Stimulated activated CD8-positive, alpha-beta memory T cell treated with anti-CD3 and anti-CD28 coated beads, Interleukin-4, amount 100 ng/mL, for 4 hours (primary cell): ENCODE results near the gene PGAP3.

Experiments
- DNase-seq, 2 donors: peaks; one replicate each; pipeline ENCODE4 v3.0.0-alpha.2; 2020; ENCODE audit warnings: low read depth in 2 of 2, low spot score in 1 of 2

PGAP3 gene

DNA sequence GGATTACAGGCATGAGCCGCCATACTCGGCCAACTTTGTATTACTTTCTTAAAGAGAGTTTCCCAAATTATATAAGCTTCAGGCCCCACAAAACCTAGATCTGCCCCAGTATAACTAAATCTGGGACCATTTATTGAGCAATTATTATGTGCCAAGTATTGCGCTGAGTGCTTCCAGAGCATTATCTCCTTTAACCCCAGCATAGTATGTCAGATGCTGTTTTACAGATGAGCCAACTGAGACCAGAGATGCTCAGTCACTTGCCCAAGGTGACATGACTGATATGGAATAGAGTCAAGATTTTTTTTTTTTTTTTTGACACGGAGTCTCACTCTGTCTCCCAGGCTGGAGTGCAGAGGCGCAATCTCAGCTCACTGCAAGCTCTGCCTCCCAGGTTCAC lies 10.1 kb upstream of the PGAP3 start:
- DNase-seq: no peak

DNA sequence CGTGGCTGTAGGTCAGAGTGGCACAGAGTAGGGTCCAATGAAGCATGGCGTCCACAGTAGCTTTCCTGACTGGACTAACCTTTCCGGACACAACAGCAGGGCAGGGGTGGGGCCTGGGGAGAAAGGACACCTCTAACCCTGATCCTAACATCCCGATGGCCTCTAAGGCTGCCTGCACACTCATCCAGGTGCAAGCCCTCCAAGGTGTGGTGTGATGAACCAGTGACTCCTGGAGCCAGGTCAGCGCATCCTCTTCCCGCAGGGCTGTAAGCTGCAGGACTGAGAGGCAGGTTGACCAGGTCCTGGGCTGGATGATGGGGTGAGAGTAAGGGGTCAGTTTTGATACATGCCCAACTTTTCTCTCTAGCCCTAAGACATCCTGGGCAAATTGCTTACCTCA lies 8.9 kb upstream of the PGAP3 start:
- DNase-seq: no peak

DNA sequence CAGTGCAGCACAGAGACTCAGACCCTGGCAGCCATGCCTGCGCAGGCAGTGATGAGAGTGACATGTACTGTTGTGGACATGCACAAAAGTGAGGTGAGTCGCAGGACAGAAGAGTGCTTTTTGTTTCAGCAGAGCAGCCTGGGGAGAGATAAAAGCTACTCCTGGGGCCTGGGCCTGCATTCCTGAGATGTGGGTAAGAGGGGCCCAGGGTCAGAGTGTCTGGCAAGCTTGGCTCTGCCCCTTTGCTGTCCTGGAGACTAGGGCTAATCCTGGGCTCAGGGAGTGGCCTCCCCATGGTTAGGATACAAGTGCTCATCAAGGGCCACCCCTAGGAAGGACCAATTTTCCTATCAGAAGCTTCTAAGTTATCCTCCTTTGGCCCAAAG lies 7.2 kb upstream of the PGAP3 start:
- DNase-seq: no peak

DNA sequence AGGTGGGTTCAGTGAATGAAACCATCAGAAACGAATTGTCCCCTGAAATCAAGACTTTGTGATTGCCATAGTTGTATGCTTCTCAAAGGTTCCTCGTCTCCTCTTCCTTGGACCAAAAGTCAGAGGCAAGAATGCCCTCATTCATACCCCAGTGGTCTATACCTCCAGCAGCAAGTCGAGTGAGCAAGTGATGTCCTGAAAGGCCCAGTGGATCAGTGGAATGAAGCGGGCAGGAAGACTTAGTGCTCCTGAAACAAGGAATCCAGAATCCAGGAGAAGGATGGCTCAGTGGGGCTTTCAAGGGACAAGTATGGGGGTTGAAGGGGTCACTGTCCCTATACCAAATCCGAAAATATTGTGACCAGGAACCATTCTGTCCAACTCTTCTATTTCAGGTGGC lies 6.7 kb upstream of the PGAP3 start:
- no peak for DNase-seq

GRCh38 chr17:39688945-39689344 lies 1.1 kb upstream of the PGAP3 start:
- no peak for DNase-seq

DNA sequence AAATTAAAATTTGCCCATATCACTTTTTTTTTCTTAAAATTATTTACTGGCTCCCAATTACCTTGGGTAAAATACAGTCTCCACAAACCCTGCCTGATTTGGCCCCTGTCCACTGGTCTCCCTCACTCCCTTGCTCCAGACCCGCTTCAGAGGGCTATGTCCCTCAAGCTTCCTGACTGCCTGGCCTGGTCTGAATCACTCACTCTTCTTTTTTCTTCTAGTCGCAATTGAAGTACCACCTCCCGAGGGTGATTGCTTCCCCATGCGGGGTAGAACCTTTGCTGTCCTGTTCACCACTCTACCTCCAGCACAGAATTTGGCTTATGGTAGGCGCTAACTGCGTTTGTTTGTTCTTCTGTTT lies 598 bp upstream of the PGAP3 start:
- no peak for DNase-seq

- no peak for DNase-seq
These were observed 734 bp downstream of the PGAP3 start for GRCh38 chr17:39687101-39687545.

DNA sequence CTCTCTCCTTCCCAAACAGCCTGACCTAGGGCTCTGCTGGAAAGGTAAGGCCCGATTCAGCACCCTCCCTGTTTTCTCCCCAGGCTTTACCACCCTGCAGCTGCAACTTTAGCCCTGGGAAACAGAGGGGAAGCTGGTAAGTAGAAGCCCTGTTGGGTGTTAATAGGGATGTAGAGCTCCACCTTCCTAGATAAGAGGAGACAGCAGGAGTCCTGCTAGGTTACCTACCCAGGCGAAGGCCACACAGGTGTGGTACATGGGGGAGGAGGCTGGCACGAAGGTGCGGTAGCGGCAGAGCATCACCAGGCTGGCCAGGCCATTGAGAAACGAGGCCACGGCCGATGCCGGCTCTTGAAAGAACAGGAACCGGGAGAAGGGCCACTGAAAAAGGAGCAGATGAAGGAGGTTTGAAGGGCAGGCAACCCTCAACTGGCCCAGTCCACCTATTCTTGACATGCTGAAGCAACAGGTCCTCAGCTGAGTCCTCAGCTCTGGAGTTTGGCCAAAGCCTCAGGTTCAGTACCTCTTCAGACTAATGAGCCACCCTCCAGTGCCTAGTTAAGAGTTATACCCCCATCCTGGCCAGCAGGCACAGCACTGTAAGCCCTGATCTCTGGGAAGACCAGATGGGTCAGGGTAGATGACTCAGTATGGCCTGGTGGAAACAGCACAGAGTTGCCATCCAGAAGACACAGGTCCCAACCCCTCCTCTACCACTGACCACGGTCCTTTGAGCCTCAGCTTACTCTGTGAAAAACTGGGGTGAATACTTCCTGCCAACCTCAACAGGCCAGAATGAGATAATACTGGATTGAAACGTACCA lies 3.3 kb downstream of the PGAP3 start:
- DNase-seq: no peak

DNA sequence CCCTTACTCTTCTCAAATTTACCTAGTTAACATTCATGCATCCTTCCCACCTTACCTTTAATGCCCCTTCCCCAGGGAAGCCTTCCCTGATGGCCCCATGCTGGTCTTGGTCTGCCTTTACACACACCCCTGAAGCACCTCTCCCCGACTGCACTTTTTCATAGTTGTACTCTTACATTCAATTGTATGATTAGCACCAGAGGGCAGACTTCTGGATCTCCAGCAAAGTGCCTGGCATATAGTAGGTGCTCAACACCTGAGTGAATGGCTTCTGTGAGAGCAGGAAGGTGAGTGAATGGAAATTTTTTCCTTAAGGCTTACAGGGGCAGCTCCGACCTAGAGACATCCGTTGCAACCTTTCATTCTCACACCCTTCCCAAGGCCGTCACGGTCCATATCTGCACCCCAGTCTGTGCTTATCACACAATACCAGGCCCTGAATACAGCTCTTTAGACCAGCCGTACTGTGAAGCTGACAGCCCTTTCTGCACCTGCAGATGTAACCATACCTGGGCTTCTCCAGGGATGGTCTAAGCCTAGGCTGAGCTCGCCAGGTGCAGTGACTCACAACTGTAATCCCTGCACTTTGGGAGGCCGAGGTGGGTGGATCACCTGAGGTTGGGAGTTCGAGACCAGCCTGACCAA lies 4.4 kb downstream of the PGAP3 start:
- DNase-seq: no peak

DNA sequence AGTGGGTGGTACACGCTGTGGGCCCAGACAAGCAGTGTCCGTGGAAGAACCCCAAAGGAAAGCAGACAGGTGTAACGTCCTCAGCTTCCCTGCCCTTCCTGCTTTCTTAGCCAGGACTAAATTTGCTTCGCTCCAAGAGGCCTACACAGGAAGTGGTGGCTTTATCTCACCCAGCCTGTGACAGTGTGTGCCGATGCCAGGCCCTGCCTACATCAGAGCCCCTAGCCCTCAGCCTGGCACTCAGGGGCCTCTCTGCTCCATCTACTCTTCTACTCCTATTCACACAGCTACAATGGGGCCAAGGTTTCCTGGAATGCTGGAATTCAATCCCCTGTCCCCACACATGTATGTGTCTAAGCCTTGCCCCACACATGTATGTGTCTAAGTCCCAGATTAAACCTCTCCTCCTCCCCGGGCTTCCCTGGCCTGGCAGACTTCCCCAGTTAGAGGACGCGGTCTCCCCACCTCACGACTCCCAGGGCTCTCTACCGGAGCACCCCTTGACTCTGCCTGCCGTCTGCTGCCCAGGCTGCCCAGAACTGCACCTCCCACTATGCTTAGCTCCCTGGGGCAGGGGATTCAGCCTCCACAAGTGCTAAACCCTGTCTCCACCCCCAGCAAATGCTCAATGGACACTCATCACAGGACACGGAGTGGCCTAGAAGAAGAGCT lies 8.2 kb downstream of the PGAP3 start:
- DNase-seq: no peak

GRCh38 chr17:39678340-39679116 lies 9.3 kb downstream of the PGAP3 start:
- DNase-seq: no peak

DNA sequence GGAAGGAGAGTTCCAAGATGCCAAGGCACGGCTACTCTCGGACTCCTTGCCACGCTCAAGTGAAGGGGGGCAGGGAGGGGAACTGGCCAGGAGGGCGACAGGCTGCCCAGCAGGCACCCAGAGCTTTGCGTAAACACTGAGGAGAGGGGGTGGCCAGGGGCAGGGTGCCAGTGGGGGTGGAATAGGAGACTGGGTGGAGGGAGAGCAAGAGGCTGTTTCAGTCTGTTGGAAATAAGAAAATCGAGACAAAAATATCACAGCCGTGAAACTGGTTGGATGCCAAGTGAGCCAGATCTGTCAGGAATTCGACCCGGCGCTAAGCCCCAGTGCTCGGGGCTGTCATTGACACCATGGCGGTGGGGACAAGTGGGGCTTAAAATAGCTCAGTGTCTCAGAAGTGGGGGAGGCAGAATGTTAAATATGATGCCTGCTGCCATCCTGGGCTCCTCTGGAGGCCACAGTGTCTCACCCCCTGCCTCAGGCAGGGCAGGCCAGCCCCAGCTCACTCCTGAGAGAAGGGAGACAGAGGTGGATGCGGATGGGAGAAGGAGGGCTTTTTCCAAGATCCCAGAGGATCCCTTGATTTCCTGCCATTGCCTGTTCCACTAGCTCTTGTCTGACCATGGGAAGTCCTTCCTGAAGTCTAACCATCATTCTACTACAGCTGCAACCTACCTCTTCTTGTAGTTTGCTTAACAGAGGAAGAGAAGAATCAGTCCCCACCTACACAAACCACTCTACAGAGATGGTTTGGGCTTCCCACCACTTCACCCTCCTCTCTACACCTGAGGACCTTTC lies 10.1 kb downstream of the PGAP3 start:
- DNase-seq: no peak

DNA sequence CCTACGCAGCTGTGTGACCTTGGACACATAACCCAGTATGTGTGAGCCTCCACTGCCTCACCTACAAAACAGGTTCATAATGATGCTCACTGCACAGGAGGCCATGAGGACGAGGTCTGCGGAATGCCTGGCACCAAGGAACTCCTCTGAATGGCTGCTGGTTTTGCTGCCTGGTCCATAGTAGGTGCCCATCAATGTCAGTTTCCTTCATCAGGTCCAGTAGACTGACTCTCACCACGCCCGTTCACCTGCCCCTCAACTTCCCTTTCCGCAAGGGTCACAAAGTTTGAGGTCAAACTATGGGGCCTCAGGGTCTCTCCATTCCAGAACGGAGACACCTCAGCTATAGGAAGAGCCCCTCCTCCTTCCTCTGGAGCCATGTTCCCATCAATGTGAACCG lies 10.8 kb downstream of the PGAP3 start:
- DNase-seq: no peak

- no peak for DNase-seq
These were observed 11.5 kb downstream of the PGAP3 start for GRCh38 chr17:39676198-39676819.

DNA sequence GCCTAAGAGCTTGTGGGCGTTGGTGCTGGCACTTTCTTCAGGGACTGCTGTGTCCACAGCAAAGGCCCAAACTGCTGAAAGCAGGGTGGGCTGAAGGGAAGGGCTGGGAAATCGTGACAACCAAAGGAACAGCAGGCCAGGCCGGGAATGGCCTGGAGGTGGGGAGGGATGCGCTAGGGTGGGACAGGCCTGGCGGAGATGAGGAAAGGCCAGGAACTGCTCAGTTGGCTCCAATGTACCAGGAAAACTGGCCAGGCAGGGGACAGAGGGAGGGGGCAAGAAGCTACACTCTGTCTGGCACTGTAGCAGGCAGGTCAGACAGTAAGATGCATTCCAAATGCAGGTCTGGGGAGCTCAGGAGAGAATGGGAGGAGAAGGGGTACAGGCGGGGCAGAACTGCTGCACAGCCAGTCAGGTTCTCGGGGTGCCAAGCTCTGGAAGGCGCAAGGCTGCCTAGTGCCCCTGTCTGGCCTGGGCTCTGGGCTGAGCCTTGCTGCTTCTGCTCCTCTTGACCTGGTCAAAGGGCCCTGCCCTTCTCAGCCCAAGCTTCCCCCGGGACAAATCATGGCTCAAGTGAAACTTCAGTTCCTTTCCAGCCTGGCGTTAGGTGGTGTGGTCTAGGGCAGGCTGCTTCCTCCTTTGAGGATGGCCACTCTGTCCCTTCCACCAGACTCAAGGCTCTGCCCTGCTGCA lies 12.3 kb downstream of the PGAP3 start:
- DNase-seq: no peak

DNA sequence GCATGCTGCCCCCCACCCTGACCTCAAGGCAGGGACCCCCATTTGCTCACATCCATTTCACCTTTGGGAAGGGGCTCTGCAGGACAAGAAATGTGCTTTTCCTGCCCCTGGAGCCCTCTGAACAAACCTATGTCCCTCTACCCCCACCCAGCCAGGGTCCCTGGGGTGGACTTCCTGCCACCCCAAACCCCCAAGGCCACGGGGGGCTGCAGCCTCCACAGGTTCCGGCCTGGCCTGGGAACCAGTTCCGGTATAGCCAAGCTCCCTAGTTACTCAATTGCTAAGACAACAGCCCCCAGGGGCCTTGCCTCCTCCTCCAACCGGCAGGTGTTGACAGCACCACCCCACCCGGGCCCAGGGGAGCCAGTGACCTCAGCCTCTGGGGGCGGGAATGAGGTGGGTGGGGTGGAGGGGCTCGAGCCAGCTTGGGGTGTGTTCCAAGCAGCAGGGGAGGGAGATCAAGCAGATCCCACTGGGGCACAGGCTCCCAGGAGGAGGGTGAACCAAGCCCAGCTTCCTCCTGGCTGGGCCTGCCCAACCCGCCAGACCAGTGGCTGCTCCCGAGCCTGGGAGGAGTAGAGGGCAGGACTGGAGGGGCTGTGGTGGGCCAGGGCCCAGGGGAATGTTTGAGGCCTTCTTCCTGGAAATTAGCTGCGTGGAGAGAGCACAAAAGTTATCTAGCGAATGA lies 13.0 kb downstream of the PGAP3 start:
- no peak for DNase-seq

- DNase-seq: no peak
These were observed 13.7 kb downstream of the PGAP3 start for GRCh38 chr17:39674179-39674578.

- no peak for DNase-seq
These were observed 14.3 kb downstream of the PGAP3 start for GRCh38 chr17:39673335-39674081.
